Gastrocnemius medialis (tissue), 4 donors: ENCODE data around the gene CTIF.

ENCODE experiments used
- CTCF ChIP-seq, 5 experiments: fragments of 450-650 bp in 3 of 5; fragments of 200-600 bp in 2 of 5; sonication (generic) in 2 of 5; IDR thresholded peaks in 4 of 5; conservative IDR thresholded peaks in 1 of 5; 1 replicate in 4 of 5; 2 replicates in 1 of 5; pipeline ENCODE4 v1.5.1; 2016 to 2019; ENCODE audit warnings: antibody characterized with exemption in 5 of 5, mild to moderate bottlenecking in 3 of 5, moderate library complexity in 3 of 5
- POLR2A ChIP-seq, 2 donors: fragments of 450-650 bp; IDR thresholded peaks; one replicate each; pipeline ENCODE4 v1.6.1; 2017; ENCODE audit warnings: antibody characterized with exemption in 2 of 2, mild to moderate bottlenecking in 2 of 2, moderate library complexity in 2 of 2

DNA sequence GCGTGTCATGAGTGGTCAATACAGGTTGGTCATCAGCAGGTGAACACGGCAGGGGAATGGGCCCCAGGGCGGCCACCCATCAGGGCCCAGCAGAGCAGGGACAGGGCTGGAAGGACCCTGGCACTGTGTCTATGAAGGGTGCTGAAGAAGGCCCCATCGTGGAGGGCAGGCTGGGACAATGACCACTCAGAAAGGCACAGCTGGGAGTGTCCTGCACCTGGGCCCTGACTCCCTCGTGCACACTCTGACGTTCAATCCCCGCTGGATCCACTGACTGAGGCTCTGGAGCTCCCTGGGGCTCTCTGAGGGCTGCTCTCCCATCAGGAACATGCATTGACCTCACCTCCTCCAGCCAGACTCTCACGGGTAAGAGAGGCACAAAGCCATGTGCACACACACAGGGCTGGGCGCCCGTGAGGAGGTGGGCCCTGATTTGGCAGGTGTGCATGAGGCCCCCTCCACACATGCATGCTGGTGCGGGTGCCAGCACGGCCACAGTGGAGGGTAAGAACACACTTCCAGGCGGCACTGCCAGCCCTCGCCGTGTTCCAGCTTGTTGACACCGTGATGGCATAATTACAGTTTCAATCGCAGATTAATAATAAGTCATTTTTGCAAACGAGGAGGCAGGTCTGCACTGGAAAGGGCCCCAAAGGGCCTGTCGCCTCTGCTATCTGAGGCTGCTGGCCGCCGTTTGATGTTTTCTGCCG is 353.5 kb downstream of the CTIF start:
- TF ChIP-seq CTCF (IDR thresholded peaks at IDR 0.05 in 4 of 5, conservative IDR thresholded peaks at IDR 0.05 in 1 of 5) (no peak), POLR2A (IDR thresholded peaks at IDR 0.05) (no peak)
